Measurements from ENCODE around the gene MAST2.
"Not testable (repeated sequence)": the region's sequence is repeated elsewhere in the genome, so short reads cannot be mapped to it uniquely, and the experiment has no call there.

MAST2 gene

GRCh38 chr1:45938029-45938428, 134.6 kb downstream of the MAST2 start:
- no peak for DNase-seq (ENCODE audit: low spot score)

- no peak for DNase-seq (ENCODE audit: low spot score)
These were observed 139.0 kb downstream of the MAST2 start for GRCh38 chr1:45942411-45942810.

GRCh38 chr1:45943185-45943584, 139.8 kb downstream of the MAST2 start:
- no peak for DNase-seq (ENCODE audit: low spot score)

- DNase-seq (ENCODE audit: low spot score), result no peak
These were observed 142.0 kb downstream of the MAST2 start for GRCh38 chr1:45945426-45945825.

- not testable (repeated sequence) for DNase-seq (ENCODE audit: low spot score)
These were observed 146.1 kb downstream of the MAST2 start for GRCh38 chr1:45949462-45949861.

- no peak for DNase-seq (ENCODE audit: low spot score)
These were observed 148.7 kb downstream of the MAST2 start for GRCh38 chr1:45952072-45952471.

- DNase-seq (ENCODE audit: low spot score), result no peak
These were observed 150.8 kb downstream of the MAST2 start for GRCh38 chr1:45953934-45954847.

- DNase-seq (ENCODE audit: low spot score), result no peak
These were observed 154.3 kb downstream of the MAST2 start for GRCh38 chr1:45957684-45958083.

GRCh38 chr1:45958317-45958716, 154.9 kb downstream of the MAST2 start:
- no peak for DNase-seq (ENCODE audit: low spot score)

GRCh38 chr1:45960930-45961715, 157.7 kb downstream of the MAST2 start:
- no peak for DNase-seq (ENCODE audit: low spot score)

- not testable (repeated sequence) for DNase-seq (ENCODE audit: low spot score)
These were observed 158.5 kb downstream of the MAST2 start for GRCh38 chr1:45961936-45962335.

- no peak for DNase-seq (ENCODE audit: low spot score)
These were observed 165.7 kb downstream of the MAST2 start for GRCh38 chr1:45968941-45969666.

- no peak for DNase-seq (ENCODE audit: low spot score)
These were observed 166.5 kb downstream of the MAST2 start for GRCh38 chr1:45969866-45970265.

- DNase-seq (ENCODE audit: low spot score), result no peak
These were observed 167.9 kb downstream of the MAST2 start for GRCh38 chr1:45971335-45971734.

- no peak for DNase-seq (ENCODE audit: low spot score)
These were observed 168.6 kb downstream of the MAST2 start for GRCh38 chr1:45971922-45972531.

GRCh38 chr1:45972621-45973020, 169.2 kb downstream of the MAST2 start:
- DNase-seq (ENCODE audit: low spot score), result no peak

GRCh38 chr1:45973121-45973520, 169.7 kb downstream of the MAST2 start:
- no peak for DNase-seq (ENCODE audit: low spot score)

- DNase-seq (ENCODE audit: low spot score), result no peak
These were observed 171.3 kb downstream of the MAST2 start for GRCh38 chr1:45974541-45975269.

GRCh38 chr1:45976623-45977022, 173.2 kb downstream of the MAST2 start:
- no peak for DNase-seq (ENCODE audit: low spot score)

GRCh38 chr1:45979074-45979777, 175.8 kb downstream of the MAST2 start:
- no peak for DNase-seq (ENCODE audit: low spot score)

- no peak for DNase-seq (ENCODE audit: low spot score)
These were observed 176.4 kb downstream of the MAST2 start for GRCh38 chr1:45979778-45980176.

Measured in ecto neural progenitor cell (in vitro differentiated cells).